C4-2B (cell line): Measurements from ENCODE around the gene ADAMTS9.

ENCODE experiments used
- ZFX ChIP-seq: fragments of 450-650 bp; IDR thresholded peaks from 2 replicates; pipeline ENCODE4 v1.6.1; 2017
- TF ChIP-seq, protein P1 (sequence below): fragments of 450-650 bp; conservative IDR thresholded peaks from 2 replicates; pipeline ENCODE4 v1.5.1; 2017; ENCODE audit warnings: mild to moderate bottlenecking

DNA sequence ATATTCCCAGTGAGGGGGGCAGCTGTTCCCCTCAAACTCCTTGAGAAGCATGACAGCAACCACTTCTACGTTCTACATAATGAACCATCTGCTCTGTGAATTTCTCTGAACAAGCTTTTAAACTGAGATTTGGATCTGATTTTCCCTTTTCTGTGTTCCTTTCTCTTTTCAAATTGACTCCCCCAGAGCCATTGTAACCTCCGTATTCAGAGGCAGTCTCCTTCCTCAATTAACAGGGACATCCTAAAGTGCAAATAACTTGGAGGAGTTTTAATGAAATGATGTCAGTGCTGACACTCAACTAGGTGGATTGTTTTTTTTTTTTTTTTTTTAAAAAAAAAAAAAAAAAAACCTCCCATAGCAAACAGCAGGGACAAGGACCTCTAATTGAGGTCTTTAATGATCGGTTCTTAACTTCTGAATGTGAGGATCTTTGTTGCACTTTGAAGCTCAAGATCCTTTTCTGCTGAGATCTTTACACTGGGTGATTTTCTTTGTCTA, 48.8 kb downstream of the ADAMTS9 start:
- TF ChIP-seq, protein P1, sequence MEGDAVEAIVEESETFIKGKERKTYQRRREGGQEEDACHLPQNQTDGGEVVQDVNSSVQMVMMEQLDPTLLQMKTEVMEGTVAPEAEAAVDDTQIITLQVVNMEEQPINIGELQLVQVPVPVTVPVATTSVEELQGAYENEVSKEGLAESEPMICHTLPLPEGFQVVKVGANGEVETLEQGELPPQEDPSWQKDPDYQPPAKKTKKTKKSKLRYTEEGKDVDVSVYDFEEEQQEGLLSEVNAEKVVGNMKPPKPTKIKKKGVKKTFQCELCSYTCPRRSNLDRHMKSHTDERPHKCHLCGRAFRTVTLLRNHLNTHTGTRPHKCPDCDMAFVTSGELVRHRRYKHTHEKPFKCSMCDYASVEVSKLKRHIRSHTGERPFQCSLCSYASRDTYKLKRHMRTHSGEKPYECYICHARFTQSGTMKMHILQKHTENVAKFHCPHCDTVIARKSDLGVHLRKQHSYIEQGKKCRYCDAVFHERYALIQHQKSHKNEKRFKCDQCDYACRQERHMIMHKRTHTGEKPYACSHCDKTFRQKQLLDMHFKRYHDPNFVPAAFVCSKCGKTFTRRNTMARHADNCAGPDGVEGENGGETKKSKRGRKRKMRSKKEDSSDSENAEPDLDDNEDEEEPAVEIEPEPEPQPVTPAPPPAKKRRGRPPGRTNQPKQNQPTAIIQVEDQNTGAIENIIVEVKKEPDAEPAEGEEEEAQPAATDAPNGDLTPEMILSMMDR = no peak
- TF ChIP-seq ZFX = no peak
